Activated CD8-positive, alpha-beta memory T cell treated with anti-CD3 and anti-CD28 coated beads, Interleukin-2, amount 10 ng/mL, durations not matched to agents 7 days and 5 days (primary cell): Measurements from ENCODE around the gene FIZ1. TPM values are rescaled to one million over a fixed set of nuclear protein-coding genes. Genes with fewer than 3 reads are reported as not detected.
A peak's percentile ranks its signal among the peaks of the same experiment; 100 is the strongest.

Source experiments
- ATAC-seq: fragments of 150-1000 bp; cut with Tn5 transposase; one replicate; pipeline ENCODE4 v1.10.0; 2021; ENCODE audit warnings: moderate library complexity
- CTCF ChIA-PET: fragments of 350-600 bp; sonication (Branson Sonifier 250); formaldehyde crosslinking; loops from one replicate; lab custom pipeline; 2021; ENCODE audit warnings: antibody characterized with exemption; lab: Charles Lee
- DNase-seq: peaks from one replicate; pipeline ENCODE4 v3.0.0-alpha.2; 2020
- H3K27ac Mint-ChIP-seq: one replicate; pipeline ENCODE4 v1.8.0; 2021; ENCODE audit warnings: mild to moderate bottlenecking, mixed read lengths
- H3K27me3 Mint-ChIP-seq: one replicate; pipeline ENCODE4 v1.8.0; 2021; ENCODE audit warnings: mixed read lengths
- H3K36me3 Mint-ChIP-seq: one replicate; pipeline ENCODE4 v1.8.0; 2021; ENCODE audit warnings: mild to moderate bottlenecking, mixed read lengths
- H3K4me1 Mint-ChIP-seq: one replicate; pipeline ENCODE4 v1.8.0; 2021; ENCODE audit warnings: mixed read lengths
- H3K4me3 Mint-ChIP-seq: one replicate; pipeline ENCODE4 v1.8.0; 2021; ENCODE audit warnings: mild to moderate bottlenecking, moderate library complexity, mixed read lengths
- H3K9me3 Mint-ChIP-seq: one replicate; pipeline ENCODE4 v1.8.0; 2022; ENCODE audit warnings: low read depth, mixed read lengths
- total RNA-seq, 2 experiments: library from RNA; stranded (reverse); gene quantifications; one replicate each; pipeline ENCODE4 v1.2.3, GENCODE V29; 2021

The FIZ1 gene
- total RNA-seq, 2 experiments from 2014 or later = 13.0 to 15.7 TPM

DNA sequence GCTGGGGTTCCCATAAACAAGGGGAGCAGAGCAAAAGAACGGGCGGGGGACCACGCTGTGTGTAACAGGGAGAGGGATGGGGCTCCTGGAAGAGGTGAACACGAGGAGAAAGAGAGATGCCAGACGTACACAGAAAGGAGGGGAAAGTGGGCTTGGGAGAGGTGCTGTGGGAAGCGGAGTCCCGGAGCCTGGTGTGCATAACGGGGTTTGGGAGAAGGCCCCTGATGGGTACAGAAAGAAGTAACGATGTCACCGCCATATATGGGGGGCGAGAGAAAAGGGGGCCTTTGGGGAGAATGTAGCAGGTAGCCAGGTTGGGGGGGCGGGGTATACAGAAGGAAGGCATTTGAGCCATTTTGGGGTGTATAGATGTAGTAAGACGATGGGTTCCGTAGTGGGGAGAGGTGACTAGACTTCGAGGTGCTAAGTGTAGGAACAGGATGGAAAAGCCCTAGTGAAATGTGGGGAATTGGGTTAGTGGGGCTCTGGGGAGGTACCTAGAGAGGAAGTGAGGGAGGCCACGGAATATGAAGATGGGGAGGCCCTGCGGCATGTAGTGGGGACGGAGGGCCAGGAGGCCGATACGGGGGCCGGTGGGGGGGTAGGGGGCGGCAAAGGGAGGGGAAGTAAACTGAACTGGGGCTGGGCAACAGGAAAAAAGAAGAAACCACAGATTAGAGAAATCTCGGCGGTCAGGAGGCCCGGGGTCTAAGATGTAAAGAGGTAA lies 42.3 kb upstream of the FIZ1 start:
- Mint-ChIP-seq H3K4me3 (peak overlapping the region; percentile 87), H3K27ac (peak overlapping the region; percentile 92), H3K9me3 (no peaks in the 10 kb centered on the region), H3K27me3 (no peaks in the 10 kb centered on the region), H3K4me1 (peaks cover 57% of the 10 kb centered on the region), H3K36me3 (peaks cover 16% of the 10 kb centered on the region)
- ATAC-seq (no peak), DNase-seq (no peak)
- CTCF ChIA-PET = interaction anchor here (1.0 to 4.1 kb wide), 9 partner anchors 9 to 138 kb away, joined by 3 to 41 read pairs (median 4); partner anchors contain the start of genes FIZ1, U2AF2, ZNF524 and ZNF865

DNA sequence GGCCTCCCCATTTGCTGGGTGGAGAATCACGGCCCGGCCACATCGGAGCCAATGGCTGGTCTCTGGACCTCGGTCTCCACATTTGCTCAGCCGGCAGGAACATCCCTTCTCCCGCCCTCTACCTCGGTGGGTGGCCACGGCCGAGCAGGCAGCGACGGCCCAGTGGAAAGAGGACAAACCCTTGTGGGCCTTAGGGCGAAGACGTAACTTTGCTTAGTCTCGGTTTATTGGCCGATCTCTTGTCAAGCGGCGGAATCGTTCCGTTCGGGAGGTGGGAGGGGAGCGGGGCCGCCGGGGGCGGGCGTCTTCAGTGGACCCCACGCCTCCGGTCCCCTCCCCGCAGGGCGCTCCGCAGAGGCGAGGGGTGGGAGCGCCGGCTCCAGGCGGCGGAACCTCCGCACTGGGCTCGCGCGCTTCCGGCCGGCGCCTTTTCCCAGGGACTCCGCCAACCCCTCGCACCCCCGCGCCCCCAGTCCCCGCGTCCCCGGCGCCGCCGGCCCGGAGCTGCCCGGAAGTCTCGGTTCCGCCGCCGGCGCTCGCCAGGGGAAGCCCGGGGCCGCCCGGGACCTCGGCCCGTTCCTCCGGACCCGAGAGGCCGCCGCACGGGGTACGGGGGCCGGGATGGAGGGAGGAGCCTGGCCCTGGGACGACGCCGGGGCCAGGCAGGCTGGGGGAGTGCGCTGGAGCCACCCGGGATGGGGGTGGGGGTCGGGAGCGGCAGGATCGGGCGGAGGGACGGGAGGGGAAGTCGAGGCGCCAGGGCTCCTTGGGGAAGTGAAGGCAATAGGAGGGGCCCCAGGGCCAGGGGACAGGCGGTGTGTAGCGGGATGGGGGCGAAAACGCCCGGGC lies 41.5 kb upstream of the FIZ1 start, which contains the start of gene ZNF580:
Gene ZNF580, plus strand, starts transcription at position 426 of the 849 bp plus-strand sequence. CDS start 1,507 bp downstream, outside the sequence.
- peak within 1 kb of the TSS; percentile 87 for H3K4me3 Mint-ChIP-seq

DNA sequence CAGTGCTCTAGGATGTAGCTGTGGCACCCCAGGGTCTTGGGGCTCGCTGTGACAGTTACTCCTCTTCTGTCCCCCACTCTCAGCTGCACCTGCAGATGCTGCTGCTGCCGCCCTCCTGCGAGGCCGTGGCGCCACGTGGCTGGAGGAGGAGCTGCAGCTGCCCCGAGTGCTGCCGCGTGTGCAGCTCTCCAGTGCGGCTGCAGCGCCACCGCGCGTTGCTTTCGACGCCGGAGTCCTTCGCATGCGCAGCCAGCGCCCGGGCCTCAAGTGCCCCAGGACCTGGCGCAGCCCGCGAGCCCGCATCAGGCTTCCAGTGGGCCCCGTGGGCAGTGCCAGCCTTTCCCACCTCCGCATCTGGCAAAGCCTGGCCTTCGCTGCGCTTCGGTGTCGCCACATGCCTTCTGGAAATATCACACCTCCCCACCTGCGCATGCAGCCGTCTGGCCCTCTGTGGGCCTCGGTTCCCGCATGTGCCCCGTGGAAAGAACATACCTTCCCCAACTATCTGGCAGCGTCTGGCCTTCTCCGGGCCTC lies 40.8 kb upstream of the FIZ1 start:
- H3K27ac Mint-ChIP-seq = peak overlapping the region; percentile 85
- peaks cover 64% of the 10 kb centered on the region for H3K4me1 Mint-ChIP-seq
- H3K4me3 Mint-ChIP-seq = peak overlapping the region; percentile 68
- DNase-seq (peak; percentile 74), ATAC-seq (no peak)
- no peaks in the 10 kb centered on the region for H3K27me3 Mint-ChIP-seq
- H3K36me3 Mint-ChIP-seq = peaks cover 10% of the 10 kb centered on the region
- CTCF ChIA-PET = interaction anchor here (1.0 to 10.5 kb wide), 7 partner anchors 9 to 136 kb away, joined by 4 to 104 read pairs (median 5); partner anchors contain the start of genes U2AF2, ZNF784 and ZNF865
- H3K9me3 Mint-ChIP-seq = no peaks in the 10 kb centered on the region

More for the DNA sequence above, 41.5 kb upstream of the FIZ1 start, which contains the start of gene ZNF580:
- peaks cover 16% of the 10 kb centered on the region for H3K36me3 Mint-ChIP-seq
- CTCF ChIA-PET = interaction anchor here (1.0 to 10.5 kb wide), 5 partner anchors 8 to 137 kb away, joined by 4 to 104 read pairs (median 5); partner anchors contain the start of genes U2AF2 and ZNF865
- peak; percentile 69 for DNase-seq
- no peaks in the 10 kb centered on the region for H3K9me3 Mint-ChIP-seq
- H3K27ac Mint-ChIP-seq = peak within 1 kb of the TSS; percentile 92
- H3K27me3 Mint-ChIP-seq = no peaks in the 10 kb centered on the region
- peaks cover 65% of the 10 kb centered on the region for H3K4me1 Mint-ChIP-seq
- peak; percentile 45 for ATAC-seq

DNA sequence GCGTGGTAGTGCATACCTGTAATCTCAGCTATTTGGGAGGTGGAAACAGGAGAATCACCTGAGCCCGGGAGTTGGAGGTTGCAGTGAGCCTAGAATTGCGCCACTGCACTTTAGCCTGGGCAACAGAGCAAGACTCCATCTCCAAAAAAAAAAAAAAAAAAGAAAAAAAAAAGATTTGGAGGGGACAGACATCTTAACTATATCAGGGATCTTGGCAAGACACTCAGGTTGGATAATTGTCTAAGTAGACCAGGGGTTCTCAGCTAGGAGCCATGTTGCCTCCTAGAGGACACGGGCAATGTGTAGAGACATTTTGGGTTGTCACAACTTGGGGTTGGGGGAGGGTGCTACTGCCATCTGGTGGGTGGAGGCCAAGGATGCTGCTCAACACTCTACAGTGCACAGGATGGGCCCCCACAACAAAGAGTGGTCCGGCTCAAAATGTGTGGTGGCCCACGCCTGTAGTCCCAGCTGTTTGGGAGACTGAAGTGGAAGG lies 39.6 kb upstream of the FIZ1 start:
- Mint-ChIP-seq H3K27ac (peak overlapping the region; percentile 74), H3K9me3 (no peaks in the 10 kb centered on the region), H3K4me3 (peak overlapping the region; percentile 28), H3K27me3 (no peaks in the 10 kb centered on the region), H3K4me1 (peaks cover 61% of the 10 kb centered on the region), H3K36me3 (peaks cover 12% of the 10 kb centered on the region)
- peak; percentile 84 for DNase-seq
- ATAC-seq = peak; percentile 18
- CTCF ChIA-PET = interaction anchor here (0.7 to 10.5 kb wide), 11 partner anchors 10 to 337 kb away, joined by 3 to 104 read pairs (median 4); partner anchors contain the start of genes U2AF2, ZNF628 and ZNF784

DNA sequence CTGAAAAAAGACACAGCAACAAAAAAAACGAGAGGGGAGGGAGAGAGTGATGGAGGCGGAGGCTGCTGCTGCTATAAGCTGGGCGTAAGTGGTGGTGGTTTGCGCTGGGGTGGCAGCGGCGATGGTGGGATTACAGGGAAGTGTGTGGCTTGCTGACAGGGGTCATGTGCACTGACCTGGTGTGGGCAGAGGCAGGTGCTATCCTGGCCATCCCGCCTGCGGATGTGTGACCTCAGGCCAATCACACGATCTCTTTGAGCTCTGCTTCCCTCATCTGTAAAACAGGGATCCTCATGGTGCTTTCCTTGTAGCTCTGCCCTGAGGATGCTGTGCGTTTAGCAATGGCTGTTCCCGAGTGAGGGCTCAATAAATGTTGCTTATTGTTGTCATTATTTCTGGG lies 38.2 kb upstream of the FIZ1 start:
- CTCF ChIA-PET = interaction anchor here (1.2 to 10.5 kb wide), 9 partner anchors 10 to 170 kb away, joined by 3 to 104 read pairs (median 6); partner anchors contain the start of genes CCDC106, U2AF2 and ZNF784
- Mint-ChIP-seq H3K36me3 (peaks cover 12% of the 10 kb centered on the region), H3K4me1 (peaks cover 62% of the 10 kb centered on the region), H3K9me3 (no peaks in the 10 kb centered on the region), H3K4me3 (no peak overlapping the region), H3K27me3 (no peaks in the 10 kb centered on the region), H3K27ac (peak overlapping the region; percentile 1)
- ATAC-seq (no peak), DNase-seq (no peak)

DNA sequence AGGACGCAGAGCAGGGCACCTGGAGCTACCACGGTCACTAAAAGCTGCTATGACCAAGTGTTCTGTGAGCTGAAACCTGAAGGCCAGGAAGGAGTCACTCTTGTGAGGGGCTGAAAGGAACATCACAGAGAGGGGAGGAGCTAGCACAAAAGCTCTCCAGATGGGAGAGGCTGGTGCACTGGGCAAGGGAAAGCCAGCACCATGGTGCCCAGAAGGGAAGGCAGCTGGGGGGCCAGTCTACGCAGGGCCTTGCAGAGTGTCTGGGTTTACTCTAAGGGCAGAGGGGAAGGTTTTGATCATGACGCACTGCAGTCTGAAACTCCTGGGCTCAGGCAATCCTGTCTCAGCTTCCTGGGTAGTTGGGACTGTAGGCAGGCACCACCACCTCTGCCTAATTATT lies 37.4 kb upstream of the FIZ1 start:
- no peaks in the 10 kb centered on the region for H3K27me3 Mint-ChIP-seq
- ATAC-seq = no peak
- H3K9me3 Mint-ChIP-seq = no peaks in the 10 kb centered on the region
- DNase-seq = no peak
- no peak overlapping the region for H3K4me3 Mint-ChIP-seq
- H3K36me3 Mint-ChIP-seq = peaks cover 12% of the 10 kb centered on the region
- peaks cover 65% of the 10 kb centered on the region for H3K4me1 Mint-ChIP-seq
- H3K27ac Mint-ChIP-seq = peak overlapping the region; percentile 100
- CTCF ChIA-PET = interaction anchor here (1.0 to 10.5 kb wide), 7 partner anchors 10 to 133 kb away, joined by 4 to 104 read pairs (median 7); partner anchors contain the start of genes CCDC106, U2AF2 and ZNF784

DNA sequence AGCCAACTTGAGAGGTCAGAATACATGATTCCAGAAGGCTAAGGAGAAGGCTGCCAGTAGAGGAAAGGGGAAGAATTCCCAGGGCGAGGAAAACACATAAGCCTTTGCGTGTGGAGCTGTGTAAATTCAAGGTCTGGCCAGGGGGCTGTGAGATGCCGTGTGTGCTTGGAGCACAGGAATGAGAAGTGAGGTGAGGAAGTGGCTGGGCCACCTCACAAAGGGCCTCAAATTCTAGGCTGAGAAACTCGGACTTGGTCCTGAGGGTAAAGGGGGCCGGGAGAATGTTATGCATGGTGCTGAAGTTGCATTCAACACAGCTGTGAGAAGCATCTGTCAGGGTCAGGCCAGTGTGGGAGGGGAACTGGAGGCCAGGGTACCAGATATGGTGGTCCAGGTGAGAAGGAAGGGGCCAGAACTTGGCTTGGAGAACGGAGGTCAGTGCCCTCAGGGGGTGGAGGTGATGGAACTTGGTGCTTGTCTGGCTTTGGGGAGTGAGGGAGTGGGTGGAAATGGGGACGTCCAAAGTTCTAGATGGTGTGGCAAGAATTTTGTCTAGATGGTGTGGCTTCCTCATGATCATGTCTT lies 36.6 kb upstream of the FIZ1 start:
- ATAC-seq = no peak
- H3K4me1 Mint-ChIP-seq = peaks cover 67% of the 10 kb centered on the region
- peaks cover 12% of the 10 kb centered on the region for H3K36me3 Mint-ChIP-seq
- CTCF ChIA-PET = interaction anchor here (1.0 to 10.5 kb wide), 6 partner anchors 11 to 132 kb away, joined by 4 to 104 read pairs (median 7); partner anchors contain the start of genes CCDC106, U2AF2 and ZNF784
- DNase-seq = no peak
- H3K27me3 Mint-ChIP-seq = no peaks in the 10 kb centered on the region
- peak overlapping the region; percentile 100 for H3K27ac Mint-ChIP-seq
- peak overlapping the region; percentile 98 for H3K4me3 Mint-ChIP-seq
- no peaks in the 10 kb centered on the region for H3K9me3 Mint-ChIP-seq

DNA sequence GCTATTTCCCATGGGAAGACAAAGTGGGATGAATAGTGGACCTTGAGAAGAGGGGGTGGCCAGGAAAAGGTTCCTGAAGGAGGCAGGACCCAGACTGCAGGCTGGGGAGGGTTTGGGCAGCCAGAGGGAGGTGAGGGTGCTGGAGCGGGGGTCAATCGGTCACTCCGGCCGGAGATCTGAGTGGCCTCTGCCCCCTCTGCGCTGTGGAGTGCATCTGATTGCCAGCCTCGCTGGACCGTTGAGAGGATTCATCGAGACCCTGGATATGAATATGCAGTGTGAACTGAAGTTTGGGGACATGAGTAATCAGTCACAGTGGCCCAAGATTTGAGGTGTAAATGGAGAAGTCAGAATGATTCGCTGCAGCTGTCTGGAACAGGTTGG lies 36.0 kb upstream of the FIZ1 start:
- CTCF ChIA-PET = interaction anchor here (1.0 to 10.5 kb wide), 7 partner anchors 9 to 123 kb away, joined by 4 to 104 read pairs (median 31); partner anchors contain the start of genes CCDC106, FIZ1, U2AF2 and ZNF524
- Mint-ChIP-seq H3K4me3 (peak overlapping the region; percentile 98), H3K4me1 (peaks cover 64% of the 10 kb centered on the region), H3K36me3 (peaks cover 12% of the 10 kb centered on the region), H3K27ac (peak overlapping the region; percentile 100), H3K9me3 (no peaks in the 10 kb centered on the region), H3K27me3 (no peaks in the 10 kb centered on the region)
- ATAC-seq (no peak), DNase-seq (no peak)

DNA sequence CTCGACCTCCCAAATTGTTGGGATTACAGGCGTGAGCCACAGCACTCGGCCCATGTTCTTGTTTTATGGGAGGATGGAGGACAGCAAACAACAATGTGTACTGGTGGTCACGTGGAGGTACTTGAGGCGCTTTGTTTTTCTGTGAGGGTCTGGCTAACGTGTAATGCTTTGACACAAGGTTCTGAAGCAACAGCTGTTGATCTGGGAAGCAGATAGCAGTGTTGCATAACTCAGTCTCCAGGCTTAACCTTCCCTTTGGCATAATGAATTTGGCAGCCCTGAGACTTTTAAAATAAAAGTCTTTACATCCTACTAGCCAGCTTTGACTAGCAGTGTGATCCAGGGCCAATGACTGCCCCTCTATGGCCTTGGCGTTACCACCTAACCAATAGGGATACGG lies 34.5 kb upstream of the FIZ1 start:
- no peaks in the 10 kb centered on the region for H3K27me3 Mint-ChIP-seq
- ATAC-seq = no peak
- H3K4me3 Mint-ChIP-seq = no peak overlapping the region
- no peak for DNase-seq
- H3K27ac Mint-ChIP-seq = peak overlapping the region; percentile 100
- no peaks in the 10 kb centered on the region for H3K9me3 Mint-ChIP-seq
- CTCF ChIA-PET = interaction anchor here (0.6 to 10.5 kb wide), 19 partner anchors 9 to 1765 kb away, joined by 3 to 104 read pairs (median 18); partner anchors contain the start of genes CCDC106, FIZ1, ISOC2 and U2AF2
- peaks cover 52% of the 10 kb centered on the region for H3K4me1 Mint-ChIP-seq
- peaks cover 10% of the 10 kb centered on the region for H3K36me3 Mint-ChIP-seq

DNA sequence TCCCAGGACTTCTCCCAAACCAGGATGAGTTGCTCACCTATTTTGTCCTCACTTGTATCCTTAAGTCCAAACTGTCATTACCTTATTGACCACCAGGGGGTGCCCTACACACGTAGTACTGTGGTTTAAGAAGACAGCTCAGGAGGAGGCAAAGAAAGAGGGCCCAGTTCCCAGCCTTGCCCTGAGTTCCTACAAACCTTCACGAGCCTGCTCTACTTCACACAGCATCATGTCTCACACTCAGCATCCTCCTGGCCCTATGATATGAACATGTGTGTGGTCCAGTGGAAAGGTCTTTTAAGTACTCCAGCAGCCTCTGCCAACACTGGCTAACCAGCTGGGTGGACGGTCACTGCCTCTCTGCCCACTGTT lies 33.1 kb upstream of the FIZ1 start:
- no peaks in the 10 kb centered on the region for H3K9me3 Mint-ChIP-seq

DNA sequence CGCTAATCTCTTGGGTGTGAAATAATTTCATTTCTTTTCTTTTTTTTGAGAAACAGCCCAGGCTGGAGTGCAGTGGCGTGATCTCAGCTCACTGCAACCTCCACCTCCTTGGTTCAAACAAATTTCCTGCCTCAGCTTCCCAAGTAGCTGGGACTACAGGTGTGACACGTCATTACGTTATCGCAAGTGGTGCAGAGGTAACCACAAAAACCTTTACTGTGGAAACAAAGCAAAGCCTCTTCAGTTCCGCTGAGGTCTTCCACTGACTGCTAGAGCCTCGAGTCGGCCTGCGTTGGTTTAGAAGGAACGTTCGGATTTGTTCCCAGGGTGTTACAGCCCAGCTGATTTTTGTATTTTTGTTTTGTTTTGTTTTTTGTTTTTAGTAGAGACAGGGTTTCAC lies 27.0 kb upstream of the FIZ1 start:
- Mint-ChIP-seq H3K4me3 (peak overlapping the region; percentile 51), H3K4me1 (peaks cover 40% of the 10 kb centered on the region)
- peak; percentile 59 for ATAC-seq

More for the DNA sequence above, 33.1 kb upstream of the FIZ1 start:
- Mint-ChIP-seq H3K36me3 (peaks cover 3% of the 10 kb centered on the region), H3K27ac (peak overlapping the region; percentile 38), H3K4me3 (no peak overlapping the region), H3K27me3 (peaks cover 4% of the 10 kb centered on the region), H3K4me1 (peaks cover 46% of the 10 kb centered on the region)
- CTCF ChIA-PET = interaction anchor here (0.6 to 10.5 kb wide), 39 partner anchors 8 to 539 kb away, joined by 3 to 104 read pairs (median 6); partner anchors contain the start of genes CCDC106, FIZ1, ISOC2 and NAT14
- DNase-seq (peak; percentile 95), ATAC-seq (peak; percentile 43)

DNA sequence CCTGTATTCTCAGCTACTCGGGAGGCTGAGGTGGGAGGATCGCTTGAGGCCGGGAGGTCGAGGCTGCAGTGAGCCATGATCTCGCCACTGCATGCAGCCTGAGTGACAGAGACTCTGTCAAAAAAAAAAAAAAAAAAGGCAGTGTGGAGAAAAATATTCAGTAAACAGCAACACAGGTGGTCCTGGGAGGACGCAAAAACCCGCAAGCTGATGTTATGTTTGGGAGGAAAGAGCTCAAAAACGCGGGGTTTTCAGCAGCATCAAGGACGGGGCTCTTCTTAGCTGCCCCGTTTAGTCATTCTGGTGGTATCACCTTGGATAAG lies 25.6 kb upstream of the FIZ1 start:
- Mint-ChIP-seq H3K9me3 (no peaks in the 10 kb centered on the region), H3K27ac (peak overlapping the region; percentile 93), H3K36me3 (peaks cover 8% of the 10 kb centered on the region), H3K27me3 (peaks cover 10% of the 10 kb centered on the region), H3K4me1 (peaks cover 54% of the 10 kb centered on the region), H3K4me3 (peak overlapping the region; percentile 77)
- DNase-seq (no peak), ATAC-seq (no peak)
- CTCF ChIA-PET = interaction anchor here (0.7 to 5.6 kb wide), 20 partner anchors 7 to 483 kb away, joined by 3 to 44 read pairs (median 5); partner anchors contain the start of genes FIZ1, U2AF2, ZNF524 and ZNF865

More for the DNA sequence above, 27.0 kb upstream of the FIZ1 start:
- CTCF ChIA-PET = interaction anchor here (0.7 to 5.6 kb wide), 19 partner anchors 8 to 372 kb away, joined by 3 to 44 read pairs (median 4); partner anchors contain the start of genes FIZ1, HSPBP1, ISOC2 and NAT14
- peak; percentile 89 for DNase-seq
- Mint-ChIP-seq H3K9me3 (no peaks in the 10 kb centered on the region), H3K27me3 (peaks cover 10% of the 10 kb centered on the region), H3K36me3 (peaks cover 3% of the 10 kb centered on the region), H3K27ac (peak overlapping the region; percentile 84)
